Aorta (tissue), 5 donors: Measurements from ENCODE around the gene CHD6. TPM values are rescaled to one million over a fixed set of nuclear protein-coding genes. Genes with fewer than 3 reads are reported as not detected.
A peak's percentile ranks its signal among the peaks of the same experiment; 100 is the strongest.

ENCODE experiments used
- ATAC-seq: fragments of 200-7000 bp; cut with Tn5 transposase; one replicate; pipeline ENCODE4 v1.9.1; 2022; ENCODE audit warnings: moderate library complexity; ENCODE audit not compliant: low FRiP score
- DNase-seq, 2 donors: peaks; one replicate each; pipeline ENCODE4 v3.0.0-alpha.2; 2020
- H3K27ac ChIP-seq, 2 donors: one replicate each; pipeline ENCODE4 v1.5.1; 2013; ENCODE audit warnings: low read length in 2 of 2, mild to moderate bottlenecking in 2 of 2, moderate library complexity in 2 of 2, control low read depth in 1 of 2, inconsistent platforms in 1 of 2, low read depth in 1 of 2
- H3K27me3 ChIP-seq, 2 donors: one replicate each; pipeline ENCODE4 v1.6.1; 2013; ENCODE audit warnings: control low read depth in 1 of 2, low read length in 1 of 2, mild to moderate bottlenecking in 1 of 2, moderate library complexity in 1 of 2; ENCODE audit not compliant: insufficient read depth in 2 of 2, control insufficient read depth in 1 of 2
- H3K36me3 ChIP-seq, 2 donors: one replicate each; pipeline ENCODE4 v1.6.1; 2013; ENCODE audit warnings: control low read depth in 1 of 2, low read length in 1 of 2, mild to moderate bottlenecking in 1 of 2; ENCODE audit not compliant: insufficient read depth in 2 of 2, control insufficient read depth in 1 of 2
- H3K4me1 ChIP-seq, 2 donors: one replicate each; pipeline ENCODE4 v1.6.1; 2013; ENCODE audit warnings: low read length in 2 of 2, control low read depth in 1 of 2, mild to moderate bottlenecking in 1 of 2, moderate library complexity in 1 of 2; ENCODE audit not compliant: insufficient read depth in 2 of 2, control insufficient read depth in 1 of 2
- H3K4me3 ChIP-seq, 2 donors: one replicate each; pipeline ENCODE4 v1.5.1; 2013; ENCODE audit warnings: low read length in 2 of 2, control low read depth in 1 of 2, mild to moderate bottlenecking in 1 of 2
- H3K9me3 ChIP-seq: one replicate; pipeline ENCODE4 v1.6.1; 2013; ENCODE audit warnings: mild to moderate bottlenecking, low read length; ENCODE audit not compliant: control insufficient read depth
- WGBS, 2 donors: extraction: QIAGEN DNeasy Blood & Tissue Kit; methylation state at CpG; one replicate each; pipeline ENCODE4 v1.1.7; 2013; 5-methylcytosine and 5-hydroxymethylcytosine counted together
- intact Hi-C, 2 donors: fragments of 100-400 bp; cut with DNase I; formaldehyde crosslinking; loops; one replicate each; pipeline versions ENCODE4 v1.14.2 to v1.15.0; 2022
- polyA plus RNA-seq, 2 donors: library from polyadenylated mRNA; stranded (reverse); fragments of 200-250 nt; gene quantifications; one replicate each; pipeline ENCODE4 v1.2.3, GENCODE V29; 2013
- total RNA-seq, 2 donors: library from RNA; stranded (reverse); fragmentation: NEBNext Ultra II Directional; extraction: Animal tissue kit (Norgen Biotek cat#: 25700); gene quantifications; one replicate each; pipeline ENCODE4 v1.2.1, GENCODE V29; 2021
- donor health status: healthy with polysubstance abuse.
- donor health status: Bipolar disorder and iron deficiency.
- donor health status: DM: no; HTN: no; CAD: no.
- donor health status: DM: no; HTN: no; CAD: no.
- donor health status: DM: yes; HTN: yes; CAD: no.

Gene CHD6
- total and polyA plus RNA-seq, 4 donors: 3.3 to 126 (median 69.1) TPM

DNA sequence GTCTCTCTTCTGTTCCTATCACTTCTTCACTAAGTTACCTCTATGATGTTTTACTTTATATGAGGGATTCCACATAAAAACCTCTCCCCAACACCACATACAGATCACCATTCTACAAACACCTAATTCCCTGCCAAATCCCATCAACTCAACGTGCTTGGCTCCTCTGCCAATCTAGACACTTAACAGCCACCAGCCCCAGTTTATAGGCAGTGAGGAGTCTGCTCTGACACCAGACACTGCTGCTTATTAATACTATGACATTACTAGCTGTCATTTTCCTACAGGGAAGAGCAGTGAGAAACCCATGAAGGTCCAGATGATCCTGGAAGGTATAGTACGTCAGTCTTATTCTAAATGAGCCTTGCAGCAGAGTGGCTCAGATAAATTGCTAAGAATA, 104.3 kb downstream of the CHD6 start:
- Histone ChIP-seq H3K36me3 (peaks cover 0 to 5% of the 10 kb centered on the region in 2 donors), H3K4me1 (peaks cover 1 to 3% of the 10 kb centered on the region in 2 donors), H3K4me3 (no peak overlapping the region), H3K9me3 (no peaks in the 10 kb centered on the region), H3K27ac (no peak overlapping the region), H3K27me3 (no peaks in the 10 kb centered on the region)
- ATAC-seq: no peak
- DNase-seq: no peak
- 77% methylated on average over 2 of the region's 2 CpGs for WGBS, 2 donors
- intact Hi-C loops: no loop called here

GRCh38 chr20:41512624-41513023, 105.6 kb downstream of the CHD6 start:
- Histone ChIP-seq H3K4me1 (peaks cover 1 to 3% of the 10 kb centered on the region in 2 donors), H3K9me3 (no peaks in the 10 kb centered on the region), H3K4me3 (no peak overlapping the region), H3K27me3 (no peaks in the 10 kb centered on the region), H3K36me3 (peaks cover 0 to 5% of the 10 kb centered on the region in 2 donors), H3K27ac (no peak overlapping the region)
- ATAC-seq: no peak
- WGBS, 2 donors: 82% methylated on average over 11 of the region's 11 CpGs
- no peak for DNase-seq
- intact Hi-C loops: no loop called here

DNA sequence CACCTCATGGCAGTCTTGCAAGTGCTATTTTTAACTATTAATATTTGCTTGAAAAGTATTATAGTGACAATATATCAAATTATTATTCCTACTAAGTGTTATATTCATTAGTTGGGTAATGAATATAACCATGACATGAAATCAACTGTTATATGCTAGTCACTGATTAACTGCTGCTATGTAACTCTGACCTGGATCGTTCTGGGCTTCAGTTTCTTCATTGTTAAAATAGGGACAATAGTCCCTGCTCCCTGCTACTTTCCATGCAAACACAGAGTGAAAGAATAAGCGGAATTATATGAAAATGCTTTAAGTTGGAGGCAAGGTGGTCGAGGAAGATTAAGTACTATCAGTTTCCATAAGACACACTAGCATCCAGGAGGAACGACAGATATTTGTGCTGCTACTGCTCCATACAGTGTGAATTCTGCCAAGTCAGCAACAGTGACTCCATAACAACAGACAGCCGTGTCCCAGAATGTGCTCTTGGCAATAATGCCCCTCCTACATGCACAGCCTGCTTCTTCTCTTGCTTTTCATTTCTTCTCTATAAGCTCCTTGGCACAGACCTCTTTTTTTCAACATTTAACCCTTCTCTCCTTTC, 107.2 kb downstream of the CHD6 start:
- no peak overlapping the region for H3K4me3 ChIP-seq
- intact Hi-C loops: no loop called here
- no peaks in the 10 kb centered on the region for H3K9me3 ChIP-seq
- no peak overlapping the region for H3K27ac ChIP-seq
- H3K36me3 ChIP-seq: peaks cover 0 to 5% of the 10 kb centered on the region in 2 donors
- DNase-seq: no peak
- no peak for ATAC-seq
- peaks cover 1 to 3% of the 10 kb centered on the region in 2 donors for H3K4me1 ChIP-seq
- WGBS, 2 donors: 55 to 64% methylated on average over 5 of the region's 5 CpGs
- no peaks in the 10 kb centered on the region for H3K27me3 ChIP-seq

DNA sequence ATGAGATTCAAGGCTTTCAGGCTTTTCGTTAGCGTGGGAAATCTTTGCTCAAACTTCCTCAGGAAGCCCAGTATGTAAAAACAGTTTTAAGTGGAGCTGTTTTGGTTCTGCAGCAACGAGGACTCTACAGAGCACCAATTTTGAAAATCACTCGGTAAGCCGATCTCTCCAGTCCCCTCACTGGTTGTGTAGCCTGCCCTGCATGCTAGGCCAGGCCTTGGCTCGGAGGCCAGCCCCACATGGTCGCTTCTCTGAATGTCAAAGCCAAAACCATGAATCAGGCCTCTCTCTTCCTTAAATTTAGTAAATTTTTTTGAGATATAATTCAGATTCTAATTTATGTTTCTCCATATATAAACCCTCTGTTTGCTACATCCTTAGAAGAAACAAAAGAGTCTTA, 108.0 kb downstream of the CHD6 start:
- Histone ChIP-seq H3K4me3 (no peak overlapping the region), H3K27ac (peak overlapping the region in 1 of 2 donors; percentile 47), H3K4me1 (peaks cover 1 to 3% of the 10 kb centered on the region in 2 donors), H3K36me3 (peaks cover 0 to 5% of the 10 kb centered on the region in 2 donors), H3K9me3 (no peaks in the 10 kb centered on the region), H3K27me3 (no peaks in the 10 kb centered on the region)
- 24 to 25% methylated on average over 7 of the region's 7 CpGs for WGBS, 2 donors
- DNase-seq (no peak), ATAC-seq (peak; percentile 68)
- intact Hi-C loops: no loop called here

GRCh38 chr20:41509316-41510200, 108.6 kb downstream of the CHD6 start:
- Histone ChIP-seq H3K36me3 (peaks cover 0 to 4% of the 10 kb centered on the region in 2 donors), H3K9me3 (no peaks in the 10 kb centered on the region), H3K4me3 (no peak overlapping the region), H3K27me3 (no peaks in the 10 kb centered on the region), H3K27ac (peak overlapping the region in 1 of 2 donors; percentile 47), H3K4me1 (peaks cover 1 to 3% of the 10 kb centered on the region in 2 donors)
- 31 to 34% methylated on average over 9 of the region's 9 CpGs for WGBS, 2 donors
- intact Hi-C loops: no loop called here
- DNase-seq (peak in 1 of 2 donors; percentile 65), ATAC-seq (peak; percentile 77)

DNA sequence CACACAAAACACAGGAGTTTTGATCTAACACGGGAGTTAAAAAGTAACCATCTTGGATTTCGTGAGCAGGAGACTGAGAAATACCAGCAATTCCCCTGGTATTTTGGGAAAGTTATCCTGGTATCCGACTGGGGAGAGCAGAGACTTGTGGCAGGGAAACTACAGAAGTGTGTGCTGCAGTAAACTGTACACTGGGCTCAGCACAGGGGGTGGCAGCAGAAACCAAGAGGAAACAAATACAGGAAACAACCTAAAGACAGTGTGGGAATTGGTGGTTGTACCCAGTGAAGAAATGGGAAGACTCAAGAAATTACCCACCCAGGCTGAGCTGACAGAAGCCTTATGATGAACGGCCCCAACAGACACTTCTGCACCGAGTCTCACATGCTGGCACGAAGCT, 109.8 kb downstream of the CHD6 start:
- Histone ChIP-seq H3K9me3 (no peaks in the 10 kb centered on the region), H3K36me3 (peaks cover 0 to 2% of the 10 kb centered on the region in 2 donors), H3K27ac (no peak overlapping the region), H3K27me3 (no peaks in the 10 kb centered on the region), H3K4me1 (peaks cover 0 to 3% of the 10 kb centered on the region in 2 donors), H3K4me3 (no peak overlapping the region)
- DNase-seq (no peak), ATAC-seq (no peak)
- WGBS, 2 donors: 16 to 20% methylated on average over 6 of the region's 6 CpGs
- intact Hi-C loops: no loop called here

GRCh38 chr20:41507851-41508250, 110.3 kb downstream of the CHD6 start:
- Histone ChIP-seq H3K9me3 (no peaks in the 10 kb centered on the region), H3K27me3 (no peaks in the 10 kb centered on the region), H3K4me1 (peaks cover 0 to 3% of the 10 kb centered on the region in 2 donors), H3K4me3 (no peak overlapping the region), H3K36me3 (peaks cover 0 to 2% of the 10 kb centered on the region in 2 donors), H3K27ac (no peak overlapping the region)
- intact Hi-C loops: no loop called here
- ATAC-seq: no peak
- no peak for DNase-seq

GRCh38 chr20:41507436-41507835, 110.7 kb downstream of the CHD6 start:
- WGBS, 2 donors: 79 to 84% methylated on average over 5 of the region's 5 CpGs
- no peak for ATAC-seq

More at GRCh38 chr20:41507436-41507835, 110.7 kb downstream of the CHD6 start:
- intact Hi-C loops: no loop called here
- H3K4me3 ChIP-seq: no peak overlapping the region
- DNase-seq: no peak
- no peaks in the 10 kb centered on the region for H3K27me3 ChIP-seq
- no peaks in the 10 kb centered on the region for H3K36me3 ChIP-seq
- H3K9me3 ChIP-seq: no peaks in the 10 kb centered on the region
- H3K27ac ChIP-seq: no peak overlapping the region
- H3K4me1 ChIP-seq: peaks cover 0 to 3% of the 10 kb centered on the region in 2 donors
